ENCODE results near the gene APOBR. TPM values are rescaled to one million over a fixed set of nuclear protein-coding genes. Genes with fewer than 3 reads are reported as not detected.
A peak's percentile ranks its signal among the peaks of the same experiment; 100 is the strongest.

APOBR gene
- total and polyA plus RNA-seq, 9 of the 15 experiments (the other 6 are each of a cell fraction or from before 2014, with no cell fraction given): 0.08 to 6.1 (median 2.8) TPM; not detected in 1

GRCh38 chr16:28494121-28494851 lies at the start of gene APOBR (continued):
- TF ChIP-seq, protein P1, sequence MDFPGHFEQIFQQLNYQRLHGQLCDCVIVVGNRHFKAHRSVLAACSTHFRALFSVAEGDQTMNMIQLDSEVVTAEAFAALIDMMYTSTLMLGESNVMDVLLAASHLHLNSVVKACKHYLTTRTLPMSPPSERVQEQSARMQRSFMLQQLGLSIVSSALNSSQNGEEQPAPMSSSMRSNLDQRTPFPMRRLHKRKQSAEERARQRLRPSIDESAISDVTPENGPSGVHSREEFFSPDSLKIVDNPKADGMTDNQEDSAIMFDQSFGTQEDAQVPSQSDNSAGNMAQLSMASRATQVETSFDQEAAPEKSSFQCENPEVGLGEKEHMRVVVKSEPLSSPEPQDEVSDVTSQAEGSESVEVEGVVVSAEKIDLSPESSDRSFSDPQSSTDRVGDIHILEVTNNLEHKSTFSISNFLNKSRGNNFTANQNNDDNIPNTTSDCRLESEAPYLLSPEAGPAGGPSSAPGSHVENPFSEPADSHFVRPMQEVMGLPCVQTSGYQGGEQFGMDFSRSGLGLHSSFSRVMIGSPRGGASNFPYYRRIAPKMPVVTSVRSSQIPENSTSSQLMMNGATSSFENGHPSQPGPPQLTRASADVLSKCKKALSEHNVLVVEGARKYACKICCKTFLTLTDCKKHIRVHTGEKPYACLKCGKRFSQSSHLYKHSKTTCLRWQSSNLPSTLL (IDR thresholded peaks at IDR 0.05): no peak
- no peak for TF ChIP-seq NR2C2 (CRISPR knock-in tag; IDR thresholded peaks at IDR 0.05)
- TF ChIP-seq NR2C2 (tag; IDR thresholded peaks at IDR 0.05): peak; percentile 65; the same call in 1 of the 2 replicates
- peak; percentile 90 for TF ChIP-seq ZNF444 (CRISPR knock-in tag; IDR thresholded peaks at IDR 0.05)
- TF ChIP-seq BCL6 (CRISPR knock-in tag; IDR thresholded peaks at IDR 0.05): no peak
- TF ChIP-seq MCM5 (IDR thresholded peaks at IDR 0.05; ENCODE audit: low read depth): no peak
- no peak for TF ChIP-seq FOS (IDR thresholded peaks at IDR 0.05; ENCODE audit: extremely low read depth, insufficient read length)
- no peak for TF ChIP-seq ZNF551 (CRISPR knock-in tag; IDR thresholded peaks at IDR 0.05)
- peak; percentile 76 for TF ChIP-seq PRDM10 (IDR thresholded peaks at IDR 0.05; ENCODE audit: partially characterized antibody)
- TF ChIP-seq PRPF4 (IDR thresholded peaks at IDR 0.05; ENCODE audit: insufficient read depth, low read depth, low read length, poor library complexity, severe bottlenecking): no peak
- TF ChIP-seq ZSCAN29 (IDR thresholded peaks at IDR 0.05): no peak
- TF ChIP-seq NCOA6 (IDR thresholded peaks at IDR 0.05): no peak
- peak; percentile 27; the same call in 1 of the 2 replicates for TF ChIP-seq LCOR (CRISPR knock-in tag; IDR thresholded peaks at IDR 0.05)
- no peak for TF ChIP-seq SIN3A (IDR thresholded peaks at IDR 0.05; ENCODE audit: borderline replicate concordance in 2 of 2, control insufficient read depth in 1 of 2, low read depth in 2 of 2, low read length in 2 of 2)
- TF ChIP-seq, protein P2, sequence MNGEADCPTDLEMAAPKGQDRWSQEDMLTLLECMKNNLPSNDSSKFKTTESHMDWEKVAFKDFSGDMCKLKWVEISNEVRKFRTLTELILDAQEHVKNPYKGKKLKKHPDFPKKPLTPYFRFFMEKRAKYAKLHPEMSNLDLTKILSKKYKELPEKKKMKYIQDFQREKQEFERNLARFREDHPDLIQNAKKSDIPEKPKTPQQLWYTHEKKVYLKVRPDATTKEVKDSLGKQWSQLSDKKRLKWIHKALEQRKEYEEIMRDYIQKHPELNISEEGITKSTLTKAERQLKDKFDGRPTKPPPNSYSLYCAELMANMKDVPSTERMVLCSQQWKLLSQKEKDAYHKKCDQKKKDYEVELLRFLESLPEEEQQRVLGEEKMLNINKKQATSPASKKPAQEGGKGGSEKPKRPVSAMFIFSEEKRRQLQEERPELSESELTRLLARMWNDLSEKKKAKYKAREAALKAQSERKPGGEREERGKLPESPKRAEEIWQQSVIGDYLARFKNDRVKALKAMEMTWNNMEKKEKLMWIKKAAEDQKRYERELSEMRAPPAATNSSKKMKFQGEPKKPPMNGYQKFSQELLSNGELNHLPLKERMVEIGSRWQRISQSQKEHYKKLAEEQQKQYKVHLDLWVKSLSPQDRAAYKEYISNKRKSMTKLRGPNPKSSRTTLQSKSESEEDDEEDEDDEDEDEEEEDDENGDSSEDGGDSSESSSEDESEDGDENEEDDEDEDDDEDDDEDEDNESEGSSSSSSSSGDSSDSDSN (IDR thresholded peaks at IDR 0.05; ENCODE audit: borderline replicate concordance in 1 of 2, low read depth in 2 of 2, low read length in 2 of 2): no peak
- peak in 1 of 2 experiments; percentile 81; a peak in 2 of 4 replicates for TF ChIP-seq KDM4B (IDR thresholded peaks at IDR 0.05; ENCODE audit: borderline replicate concordance in 2 of 2, low read depth in 1 of 2)
- 0 out of 4 replicates have a peak, but pooled peaks of 1 of the 2 experiments have one; percentile 15 for TF ChIP-seq NRF1 (conservative IDR thresholded peaks at IDR 0.05 in 1 of 2, IDR thresholded peaks at IDR 0.05 in 1 of 2)
- no peak for TF ChIP-seq ZNF280A (IDR thresholded peaks at IDR 0.05; ENCODE audit: low read depth, partially characterized antibody)
